Activated CD4-positive, CD25-positive, alpha-beta regulatory T cell treated with anti-CD3 and anti-CD28 coated beads, Interleukin-2, amount 50 U/mL, for 72 hours (primary cell): Measurements from ENCODE around the gene CGB5.
"Not testable (repeated sequence)": the region's sequence is repeated elsewhere in the genome, so short reads cannot be mapped to it uniquely, and the experiment has no call there.

Experiments
- DNase-seq: peaks from one replicate; pipeline ENCODE4 v3.0.0; 2021

Gene CGB5

GRCh38 chr19:49022116-49022515 is 21.5 kb upstream of the CGB5 start:
- no peak for DNase-seq

GRCh38 chr19:49024233-49024632 is 19.4 kb upstream of the CGB5 start, which contains the start of gene CGB3:
TSS of gene CGB3 (minus strand) at chr19:49024333. CDS start at chr19:49023971, 362 bp downstream.
- DNase-seq, result not testable (repeated sequence)

GRCh38 chr19:49025088-49025487 is 18.6 kb upstream of the CGB5 start:
- DNase-seq, result not testable (repeated sequence)

- DNase-seq, result not testable (repeated sequence)
Observed at GRCh38 chr19:49025599-49025998, 18.0 kb upstream of the CGB5 start.

- not testable (repeated sequence) for DNase-seq
Observed at GRCh38 chr19:49028686-49029085, 15.0 kb upstream of the CGB5 start.

GRCh38 chr19:49029749-49030148 is 13.9 kb upstream of the CGB5 start:
- not testable (repeated sequence) for DNase-seq

GRCh38 chr19:49030323-49030722 is 13.3 kb upstream of the CGB5 start:
- DNase-seq, result not testable (repeated sequence)

- DNase-seq, result peak; percentile 76
Observed at GRCh38 chr19:49031642-49032301, 11.9 kb upstream of the CGB5 start, which contains the start of gene CGB2. TSS of gene CGB2 (plus strand) at chr19:49031890. CDS start at chr19:49032096, 206 bp downstream.

GRCh38 chr19:49036815-49037214 is 6.8 kb upstream of the CGB5 start, which contains the start of gene CGB1:
TSS of gene CGB1 (minus strand) at chr19:49036895. CDS start at chr19:49036711, 184 bp downstream.
- peak; percentile 69 for DNase-seq

GRCh38 chr19:49038111-49038510 is 5.5 kb upstream of the CGB5 start:
- not testable (repeated sequence) for DNase-seq

GRCh38 chr19:49038557-49039276 is 4.9 kb upstream of the CGB5 start:
- DNase-seq, result not testable (repeated sequence)

- DNase-seq, result not testable (repeated sequence)
Observed at GRCh38 chr19:49039736-49040135, 3.9 kb upstream of the CGB5 start.

- no peak for DNase-seq
Observed at GRCh38 chr19:49042177-49042576, 1.5 kb upstream of the CGB5 start.

- not testable (repeated sequence) for DNase-seq
Observed at GRCh38 chr19:49042666-49043065, 982 bp upstream of the CGB5 start.

- DNase-seq, result not testable (repeated sequence)
Observed at GRCh38 chr19:49049011-49049410, 5.4 kb downstream of the CGB5 start, which contains the start of gene CGB8. TSS of gene CGB8 (minus strand) at chr19:49049111. CDS start at chr19:49048739, 372 bp downstream.

- not testable (repeated sequence) for DNase-seq
Observed at GRCh38 chr19:49049834-49050233, 6.2 kb downstream of the CGB5 start.

- DNase-seq, result not testable (repeated sequence)
Observed at GRCh38 chr19:49050376-49051033, 6.9 kb downstream of the CGB5 start.

GRCh38 chr19:49056101-49056901 is 12.7 kb downstream of the CGB5 start:
- DNase-seq, result peak; percentile 69

- DNase-seq, result not testable (repeated sequence)
Observed at GRCh38 chr19:49056902-49057596, 13.4 kb downstream of the CGB5 start.

GRCh38 chr19:49057636-49058234 is 14.1 kb downstream of the CGB5 start, which contains the start of gene CGB7:
TSS of gene CGB7 (minus strand) at chr19:49057749. CDS start at chr19:49055375, 2,374 bp downstream.
- DNase-seq, result peak; percentile 40

- no peak for DNase-seq
Observed at GRCh38 chr19:49058562-49058961, 14.9 kb downstream of the CGB5 start.
